Measurements from ENCODE around the gene ST3GAL5.
"Not testable (repeated sequence)": the region's sequence is repeated elsewhere in the genome, so short reads cannot be mapped to it uniquely, and the experiment has no call there.

ST3GAL5 gene

GRCh38 chr2:85830645-85831044 is 58.1 kb downstream of the ST3GAL5 start:
- no peak for DNase-seq

- DNase-seq = not testable (repeated sequence)
Observed at GRCh38 chr2:85829394-85829793, 59.4 kb downstream of the ST3GAL5 start.

- no peak for DNase-seq
Observed at GRCh38 chr2:85828725-85829124, 60.1 kb downstream of the ST3GAL5 start.

- no peak for DNase-seq
Observed at GRCh38 chr2:85827879-85828569, 60.8 kb downstream of the ST3GAL5 start.

GRCh38 chr2:85826990-85827878 is 61.6 kb downstream of the ST3GAL5 start:
- DNase-seq = peak; percentile 71

GRCh38 chr2:85823951-85824350 is 64.8 kb downstream of the ST3GAL5 start:
- no peak for DNase-seq

- DNase-seq = no peak
Observed at GRCh38 chr2:85822766-85823165, 66.0 kb downstream of the ST3GAL5 start.

GRCh38 chr2:85819811-85820510 is 68.8 kb downstream of the ST3GAL5 start:
- DNase-seq = no peak

- DNase-seq = no peak
Observed at GRCh38 chr2:85814802-85815550, 73.8 kb downstream of the ST3GAL5 start.

GRCh38 chr2:85813982-85814801 is 74.6 kb downstream of the ST3GAL5 start:
- DNase-seq = peak; percentile 61

- no peak for DNase-seq
Observed at GRCh38 chr2:85813211-85813981, 75.4 kb downstream of the ST3GAL5 start.

- no peak for DNase-seq
Observed at GRCh38 chr2:85812094-85812735, 76.6 kb downstream of the ST3GAL5 start.

GRCh38 chr2:85811180-85812093 is 77.4 kb downstream of the ST3GAL5 start:
- DNase-seq = no peak

- no peak for DNase-seq
Observed at GRCh38 chr2:85810371-85811179, 78.2 kb downstream of the ST3GAL5 start.

GRCh38 chr2:85807756-85808155 is 81.0 kb downstream of the ST3GAL5 start:
- no peak for DNase-seq

GRCh38 chr2:85806358-85807118 is 82.3 kb downstream of the ST3GAL5 start:
- DNase-seq = no peak

GRCh38 chr2:85804583-85804982 is 84.2 kb downstream of the ST3GAL5 start:
- DNase-seq = no peak
